Measurements from ENCODE around the gene GJB4.

- TF ChIP-seq MAX (IDR thresholded peaks at IDR 0.05) (no peak), CTCF (IDR thresholded peaks at IDR 0.05; ENCODE audit: low read depth, low read length, missing input control) (no peak), TAF1 (conservative IDR thresholded peaks at IDR 0.05) (no peak), RXRA (IDR thresholded peaks at IDR 0.05) (no peak), RAD21 (IDR thresholded peaks at IDR 0.05) (no peak), FOXA1 (IDR thresholded peaks at IDR 0.05) (no peak), REST (IDR thresholded peaks at IDR 0.05) (no peak), GABPA (IDR thresholded peaks at IDR 0.05 in 1 of 2, conservative IDR thresholded peaks at IDR 0.05 in 1 of 2) (no peak), SP1 (IDR thresholded peaks at IDR 0.05) (no peak), HNF4G (IDR thresholded peaks at IDR 0.05) (no peak), YY1 (IDR thresholded peaks at IDR 0.05) (no peak)
These were observed 35.2 kb downstream of the GJB4 start for GRCh38 chr1:34794790-34795180.
